GM11168 (cell line): ENCODE measurements around the gene GDF10.

Experiments
- in situ Hi-C: fragments of 300-500 bp; cut with MboI; formaldehyde crosslinking; loops from one replicate; pipeline ENCODE4 v1.12.0; 2022; ENCODE audit warnings: low sequenced_read_pairs; ENCODE audit not compliant: unreplicated experiment

The GDF10 gene

DNA sequence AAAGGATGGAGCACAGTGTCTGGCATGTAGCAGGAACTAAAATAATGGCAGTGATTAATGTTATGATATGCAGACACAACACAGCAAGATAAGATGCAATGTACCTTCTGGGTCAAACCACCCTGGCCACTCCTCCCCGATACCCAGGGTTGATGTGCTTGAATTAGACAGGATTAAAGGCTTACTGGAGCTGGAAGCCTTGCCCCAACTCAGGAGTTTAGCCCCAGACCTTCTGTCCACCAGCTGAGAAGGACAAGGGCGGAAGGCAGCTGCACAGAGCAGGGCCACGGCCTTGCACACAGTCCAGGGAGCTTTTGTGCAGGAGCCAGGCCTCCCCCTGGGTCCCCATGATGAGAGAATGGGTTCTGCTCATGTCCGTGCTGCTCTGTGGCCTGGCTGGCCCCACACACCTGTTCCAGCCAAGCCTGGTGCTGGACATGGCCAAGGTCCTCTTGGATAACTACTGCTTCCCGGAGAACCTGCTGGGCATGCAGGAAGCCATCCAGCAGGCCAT is 48.2 kb downstream of the GDF10 start, which contains the start of gene RBP3:
RBP3 (plus strand) TSS at position 226 of the 514 bp plus-strand sequence; CDS start at position 348, 122 bp downstream.
- in situ Hi-C loops = no loop called here

DNA sequence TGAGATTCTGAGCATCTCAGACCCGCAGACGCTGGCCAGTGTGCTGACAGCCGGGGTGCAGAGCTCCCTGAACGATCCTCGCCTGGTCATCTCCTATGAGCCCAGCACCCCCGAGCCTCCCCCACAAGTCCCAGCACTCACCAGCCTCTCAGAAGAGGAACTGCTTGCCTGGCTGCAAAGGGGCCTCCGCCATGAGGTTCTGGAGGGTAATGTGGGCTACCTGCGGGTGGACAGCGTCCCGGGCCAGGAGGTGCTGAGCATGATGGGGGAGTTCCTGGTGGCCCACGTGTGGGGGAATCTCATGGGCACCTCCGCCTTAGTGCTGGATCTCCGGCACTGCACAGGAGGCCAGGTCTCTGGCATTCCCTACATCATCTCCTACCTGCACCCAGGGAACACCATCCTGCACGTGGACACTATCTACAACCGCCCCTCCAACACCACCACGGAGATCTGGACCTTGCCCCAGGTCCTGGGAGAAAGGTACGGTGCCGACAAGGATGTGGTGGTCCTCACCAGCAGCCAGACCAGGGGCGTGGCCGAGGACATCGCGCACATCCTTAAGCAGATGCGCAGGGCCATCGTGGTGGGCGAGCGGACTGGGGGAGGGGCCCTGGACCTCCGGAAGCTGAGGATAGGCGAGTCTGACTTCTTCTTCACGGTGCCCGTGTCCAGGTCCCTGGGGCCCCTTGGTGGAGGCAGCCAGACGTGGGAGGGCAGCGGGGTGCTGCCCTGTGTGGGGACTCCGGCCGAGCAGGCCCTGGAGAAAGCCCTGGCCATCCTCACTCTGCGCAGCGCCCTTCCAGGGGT is 48.9 kb downstream of the GDF10 start:
- in situ Hi-C loops = no loop called here

DNA sequence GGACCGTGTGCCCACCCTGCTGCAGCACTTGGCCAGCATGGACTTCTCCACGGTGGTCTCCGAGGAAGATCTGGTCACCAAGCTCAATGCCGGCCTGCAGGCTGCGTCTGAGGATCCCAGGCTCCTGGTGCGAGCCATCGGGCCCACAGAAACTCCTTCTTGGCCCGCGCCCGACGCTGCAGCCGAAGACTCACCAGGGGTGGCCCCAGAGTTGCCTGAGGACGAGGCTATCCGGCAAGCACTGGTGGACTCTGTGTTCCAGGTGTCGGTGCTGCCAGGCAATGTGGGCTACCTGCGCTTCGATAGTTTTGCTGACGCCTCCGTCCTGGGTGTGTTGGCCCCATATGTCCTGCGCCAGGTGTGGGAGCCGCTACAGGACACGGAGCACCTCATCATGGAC is 49.5 kb downstream of the GDF10 start:
- in situ Hi-C loops = no loop called here

DNA sequence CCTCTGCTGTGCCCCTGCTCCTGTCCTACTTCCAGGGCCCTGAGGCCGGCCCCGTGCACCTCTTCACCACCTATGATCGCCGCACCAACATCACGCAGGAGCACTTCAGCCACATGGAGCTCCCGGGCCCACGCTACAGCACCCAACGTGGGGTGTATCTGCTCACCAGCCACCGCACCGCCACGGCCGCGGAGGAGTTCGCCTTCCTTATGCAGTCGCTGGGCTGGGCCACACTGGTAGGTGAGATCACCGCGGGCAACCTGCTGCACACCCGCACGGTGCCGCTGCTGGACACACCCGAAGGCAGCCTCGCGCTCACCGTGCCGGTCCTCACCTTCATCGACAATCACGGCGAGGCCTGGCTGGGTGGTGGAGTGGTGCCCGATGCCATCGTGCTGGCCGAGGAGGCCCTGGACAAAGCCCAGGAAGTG is 50.0 kb downstream of the GDF10 start:
- in situ Hi-C loops = no loop called here

DNA sequence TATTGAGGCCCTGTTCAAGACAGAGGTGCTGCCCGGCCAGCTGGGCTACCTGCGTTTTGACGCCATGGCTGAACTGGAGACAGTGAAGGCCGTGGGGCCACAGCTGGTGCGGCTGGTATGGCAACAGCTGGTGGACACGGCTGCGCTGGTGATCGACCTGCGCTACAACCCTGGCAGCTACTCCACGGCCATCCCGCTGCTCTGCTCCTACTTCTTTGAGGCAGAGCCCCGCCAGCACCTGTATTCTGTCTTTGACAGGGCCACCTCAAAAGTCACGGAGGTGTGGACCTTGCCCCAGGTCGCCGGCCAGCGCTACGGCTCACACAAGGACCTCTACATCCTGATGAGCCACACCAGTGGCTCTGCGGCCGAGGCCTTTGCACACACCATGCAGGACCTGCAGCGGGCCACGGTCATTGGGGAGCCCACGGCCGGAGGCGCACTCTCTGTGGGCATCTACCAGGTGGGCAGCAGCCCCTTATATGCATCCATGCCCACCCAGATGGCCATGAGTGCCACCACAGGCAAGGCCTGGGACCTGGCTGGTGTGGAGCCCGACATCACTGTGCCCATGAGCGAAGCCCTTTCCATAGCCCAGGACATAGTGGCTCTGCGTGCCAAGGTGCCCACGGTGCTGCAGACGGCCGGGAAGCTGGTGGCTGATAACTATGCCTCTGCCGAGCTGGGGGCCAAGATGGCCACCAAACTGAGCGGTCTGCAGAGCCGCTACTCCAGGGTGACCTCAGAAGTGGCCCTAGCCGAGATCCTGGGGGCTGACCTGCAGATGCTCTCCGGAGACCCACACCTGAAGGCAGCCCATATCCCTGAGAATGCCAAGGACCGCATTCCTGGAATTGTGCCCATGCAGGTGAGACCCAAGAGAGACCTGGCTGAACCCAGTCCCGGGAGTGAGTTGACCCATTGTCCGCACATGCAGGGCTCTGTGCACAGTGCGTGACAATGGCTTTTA is 51.0 kb downstream of the GDF10 start:
- in situ Hi-C loops = no loop called here

DNA sequence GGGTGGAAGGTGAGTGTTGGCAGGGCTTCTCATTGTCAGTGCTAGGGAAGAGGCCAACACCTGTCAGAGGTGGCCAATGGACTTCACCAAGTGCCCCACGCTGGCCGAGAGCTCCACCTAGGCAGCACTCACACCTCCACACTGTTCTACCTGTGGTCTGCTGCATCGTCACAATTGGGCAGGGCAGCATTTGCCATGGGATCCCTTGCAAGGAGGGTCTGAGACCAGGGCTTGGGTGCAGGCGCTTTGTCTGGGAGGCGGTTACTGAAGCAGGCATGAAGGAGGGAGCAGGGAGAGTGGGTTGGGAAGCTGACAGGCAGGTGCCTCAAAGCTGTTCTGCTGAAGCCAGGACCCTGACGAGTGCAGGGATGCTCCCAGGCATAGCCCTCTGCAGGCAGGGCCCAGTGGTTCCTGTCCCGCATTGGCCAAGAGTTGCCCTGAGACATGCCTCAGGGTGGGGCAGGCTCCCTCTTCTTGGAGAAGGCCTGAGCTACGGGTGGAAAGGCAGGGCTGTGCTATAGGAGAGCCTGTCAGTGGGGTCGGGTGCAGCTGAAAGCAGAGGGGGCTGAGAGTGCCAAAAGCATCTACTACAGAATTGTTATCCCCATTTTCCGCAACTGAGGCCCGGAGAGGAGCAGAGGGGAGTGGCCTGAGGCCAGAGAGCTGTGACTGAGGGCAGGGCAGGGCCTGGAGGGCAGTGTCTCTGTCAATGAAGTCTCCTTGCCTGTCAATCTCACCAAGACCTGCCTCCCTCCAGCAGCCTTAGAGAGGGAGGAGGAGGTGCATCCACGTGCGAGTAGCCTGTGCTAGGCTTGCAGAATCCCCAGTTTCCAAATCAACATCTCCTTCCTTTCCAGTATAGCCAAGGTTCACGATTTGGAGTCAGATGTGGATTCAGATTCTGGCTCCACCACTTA is 52.2 kb downstream of the GDF10 start:
- in situ Hi-C loops = no loop called here

DNA sequence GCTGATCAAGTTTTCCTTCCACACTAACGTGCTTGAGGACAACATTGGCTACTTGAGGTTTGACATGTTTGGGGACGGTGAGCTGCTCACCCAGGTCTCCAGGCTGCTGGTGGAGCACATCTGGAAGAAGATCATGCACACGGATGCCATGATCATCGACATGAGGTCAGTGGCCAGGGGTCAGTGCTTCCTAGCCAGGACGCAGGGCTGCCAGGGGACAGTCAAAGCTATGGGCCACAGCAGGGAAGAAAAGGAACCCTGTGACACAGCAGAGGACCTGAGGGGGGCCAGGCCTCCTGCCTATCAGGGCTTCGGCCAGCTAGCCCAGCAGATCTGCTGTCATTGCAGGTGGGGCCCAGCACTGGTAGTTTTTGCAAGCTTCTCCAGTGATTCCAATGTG is 53.4 kb downstream of the GDF10 start:
- in situ Hi-C loops = no loop called here

DNA sequence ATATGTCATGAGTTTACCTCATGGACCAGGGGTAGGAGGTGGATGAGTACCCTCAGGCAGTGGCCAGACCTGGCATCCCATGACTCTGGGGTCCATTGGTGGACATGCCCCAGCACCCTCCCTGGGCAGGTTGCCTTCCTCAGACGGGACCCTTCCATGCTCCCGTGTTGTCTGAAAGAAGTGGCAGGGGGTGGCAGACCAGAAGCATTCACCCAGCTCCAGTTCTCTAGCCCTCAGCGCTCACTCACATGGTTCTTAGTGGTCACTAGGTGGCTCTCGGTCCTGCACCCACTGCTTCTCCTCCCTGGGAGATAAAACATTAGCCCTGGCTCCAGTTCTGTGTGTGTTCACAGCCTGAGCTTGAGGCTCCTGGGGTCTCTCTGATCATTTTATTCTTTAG is 54.2 kb downstream of the GDF10 start:
- in situ Hi-C loops = no loop called here

DNA sequence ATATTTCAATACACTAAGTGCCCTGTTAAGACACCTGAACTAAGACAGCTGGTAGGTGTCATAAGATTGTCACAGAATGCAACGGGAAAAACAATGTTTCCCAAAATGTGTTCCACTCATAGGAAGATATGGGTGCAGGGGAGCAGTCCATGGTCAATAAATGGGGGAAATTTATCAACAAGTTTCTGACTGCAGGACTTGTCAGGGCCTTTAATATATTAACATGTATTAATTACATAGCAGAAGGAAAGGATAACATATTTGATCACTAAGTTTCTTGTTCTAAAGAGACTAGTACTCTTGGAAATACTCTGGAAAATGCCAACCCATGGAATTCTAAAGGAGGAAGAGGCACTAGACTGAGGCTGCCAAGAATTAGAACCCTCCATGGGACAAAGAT is 54.9 kb downstream of the GDF10 start:
- in situ Hi-C loops = no loop called here

DNA sequence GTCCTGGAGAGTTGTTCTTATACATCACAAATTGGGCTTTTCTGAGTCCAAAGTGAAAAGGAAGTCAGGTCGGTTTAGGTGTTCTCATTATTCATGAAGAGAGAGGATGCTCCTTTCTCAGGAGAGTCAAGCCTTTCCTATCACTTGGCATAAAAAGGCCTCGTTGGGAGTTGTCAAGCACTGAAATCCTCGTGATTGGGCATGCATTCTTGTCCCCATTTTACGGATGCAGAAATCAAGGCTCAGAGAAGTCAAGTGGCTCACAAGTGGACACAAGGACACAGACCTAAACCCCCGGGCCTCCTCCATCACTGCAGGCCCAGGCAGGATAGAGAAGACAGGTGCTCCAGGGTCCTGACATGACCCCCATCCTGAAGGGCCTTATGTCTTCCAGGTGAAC is 56.7 kb downstream of the GDF10 start:
- in situ Hi-C loops = no loop called here

DNA sequence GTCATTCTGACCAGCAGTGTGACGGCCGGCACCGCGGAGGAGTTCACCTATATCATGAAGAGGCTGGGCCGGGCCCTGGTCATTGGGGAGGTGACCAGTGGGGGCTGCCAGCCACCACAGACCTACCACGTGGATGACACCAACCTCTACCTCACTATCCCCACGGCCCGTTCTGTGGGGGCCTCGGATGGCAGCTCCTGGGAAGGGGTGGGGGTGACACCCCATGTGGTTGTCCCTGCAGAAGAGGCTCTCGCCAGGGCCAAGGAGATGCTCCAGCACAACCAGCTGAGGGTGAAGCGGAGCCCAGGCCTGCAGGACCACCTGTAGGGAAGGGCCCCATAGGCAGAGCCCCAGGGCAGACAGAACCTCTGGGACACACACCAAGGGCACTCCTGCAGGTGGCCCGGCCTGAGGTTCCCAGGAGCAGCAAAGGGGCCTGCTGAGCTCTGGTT is 57.2 kb downstream of the GDF10 start:
- in situ Hi-C loops = no loop called here

DNA sequence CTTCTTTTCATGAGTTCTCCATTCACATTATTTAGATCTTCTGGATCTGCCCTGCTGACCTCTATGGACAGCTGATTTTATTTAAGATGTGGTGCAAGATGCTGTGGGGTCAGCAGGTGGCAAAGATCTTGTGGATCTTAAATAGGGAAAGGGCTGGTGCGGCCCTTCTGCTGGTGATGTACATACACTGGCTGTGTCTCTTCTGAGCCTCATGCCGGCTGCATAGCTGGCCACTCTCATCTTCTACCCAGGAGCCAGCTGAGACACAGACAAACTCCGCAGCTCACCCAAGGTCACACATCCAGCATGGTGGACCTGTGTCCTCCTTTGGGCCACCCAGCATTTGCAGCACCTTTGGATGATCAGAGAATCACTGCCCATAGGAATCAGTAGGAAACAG is 57.9 kb downstream of the GDF10 start:
- in situ Hi-C loops = no loop called here

DNA sequence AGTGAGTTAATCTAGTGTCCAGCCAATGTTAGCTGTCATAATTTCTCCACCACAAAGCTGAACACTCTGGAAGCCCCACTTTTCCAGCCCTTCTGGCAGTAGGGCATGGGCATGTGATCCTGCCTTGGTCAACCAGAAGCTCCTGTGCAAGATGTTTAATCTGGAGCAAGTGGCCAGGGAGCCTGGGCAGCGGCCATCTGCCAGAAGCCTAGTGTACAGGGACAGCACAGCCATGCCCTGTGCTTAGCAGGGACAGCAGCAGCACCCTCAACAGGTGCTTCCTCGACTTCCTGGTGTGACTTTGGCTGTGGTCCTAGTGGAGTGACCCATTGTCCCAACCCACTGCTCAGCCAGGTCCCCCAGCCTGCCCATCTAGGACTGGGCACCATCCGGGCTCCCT is 58.5 kb downstream of the GDF10 start:
- in situ Hi-C loops = no loop called here

DNA sequence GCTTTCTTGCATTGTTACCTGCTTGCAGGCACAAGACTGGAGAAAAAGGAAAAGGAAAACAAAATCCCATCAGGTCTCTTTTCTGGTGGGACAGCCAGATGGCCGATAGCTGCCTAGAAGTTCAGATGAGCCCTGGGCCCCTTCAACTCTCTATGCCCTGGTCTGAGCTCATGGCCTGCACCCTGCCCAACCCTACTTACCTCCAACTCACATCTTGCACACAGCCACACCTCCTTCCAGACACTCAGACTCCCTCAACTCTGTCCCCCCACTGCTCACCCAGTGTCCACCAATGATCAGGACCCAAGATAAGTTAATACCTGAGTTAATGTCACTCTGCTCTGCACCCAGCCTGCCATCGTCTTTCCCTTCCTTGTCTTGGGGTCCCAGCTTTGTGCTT is 59.1 kb downstream of the GDF10 start:
- in situ Hi-C loops = no loop called here

DNA sequence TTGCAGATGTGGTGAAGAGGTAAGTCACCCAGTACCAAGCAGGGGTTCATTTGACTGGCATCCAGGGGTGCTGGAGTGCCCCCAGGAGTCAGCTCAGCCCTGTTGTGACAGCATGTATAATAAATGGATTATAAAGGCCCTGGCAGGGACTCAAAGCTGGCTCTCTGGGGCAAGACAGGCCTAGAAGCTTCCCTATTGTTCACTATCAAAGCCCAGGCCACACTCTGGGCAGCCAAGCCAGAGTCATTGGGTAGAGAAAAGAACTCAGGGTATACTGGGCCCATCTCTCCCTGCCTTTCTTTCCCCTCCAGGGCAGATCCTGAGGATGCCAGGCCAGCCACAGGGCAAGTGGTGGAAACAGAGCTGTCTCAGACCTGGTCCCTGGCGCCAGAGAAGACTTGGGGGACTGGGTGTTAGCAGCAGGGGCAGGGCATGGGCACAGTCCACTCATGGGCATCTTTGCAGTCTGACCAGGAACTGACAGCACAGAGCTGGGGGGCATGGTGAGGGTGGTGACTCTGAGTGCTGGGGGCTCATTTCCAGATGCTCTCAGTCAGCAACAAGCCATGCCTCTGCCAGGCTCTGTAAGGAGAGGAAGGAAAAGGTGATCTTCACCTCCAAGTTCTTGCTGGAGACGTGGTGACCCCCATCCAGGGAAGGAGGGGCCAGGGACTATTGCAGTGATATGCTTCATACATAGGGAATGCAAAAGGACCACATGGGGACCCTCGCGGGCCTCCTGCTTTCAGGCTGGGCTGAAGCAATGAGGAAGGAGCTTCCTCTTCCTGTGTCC is 59.8 kb downstream of the GDF10 start:
- in situ Hi-C loops = no loop called here

DNA sequence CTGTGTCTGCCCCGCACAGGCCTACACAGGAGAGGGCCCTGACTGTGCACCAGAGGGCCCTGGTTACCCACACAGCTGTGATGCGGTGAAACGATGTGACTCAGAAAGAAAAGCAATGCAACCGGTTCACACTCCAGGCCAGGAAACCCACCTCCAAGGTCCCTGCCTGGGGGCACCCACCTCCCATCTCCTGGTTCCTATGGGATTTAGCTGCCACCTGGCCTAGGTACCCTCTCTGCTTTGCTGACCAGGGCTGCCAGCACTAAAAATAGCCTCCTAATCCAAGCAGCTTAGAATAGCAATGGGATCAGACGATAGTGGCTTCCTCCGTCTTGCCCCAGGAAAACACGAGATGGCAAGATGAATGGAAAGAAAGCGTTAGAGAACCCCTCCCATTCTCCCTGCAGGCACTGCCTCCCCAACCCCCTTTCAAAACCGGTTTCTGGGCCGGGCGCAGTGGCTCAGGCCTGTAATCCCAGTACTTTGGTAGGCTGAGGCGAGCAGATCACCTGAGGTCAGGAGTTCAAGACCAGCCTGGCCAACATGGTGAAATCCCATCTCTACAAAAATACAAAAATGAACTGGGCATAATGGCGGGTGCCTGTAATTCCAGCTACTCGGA is 60.5 kb downstream of the GDF10 start:
- in situ Hi-C loops = no loop called here

DNA sequence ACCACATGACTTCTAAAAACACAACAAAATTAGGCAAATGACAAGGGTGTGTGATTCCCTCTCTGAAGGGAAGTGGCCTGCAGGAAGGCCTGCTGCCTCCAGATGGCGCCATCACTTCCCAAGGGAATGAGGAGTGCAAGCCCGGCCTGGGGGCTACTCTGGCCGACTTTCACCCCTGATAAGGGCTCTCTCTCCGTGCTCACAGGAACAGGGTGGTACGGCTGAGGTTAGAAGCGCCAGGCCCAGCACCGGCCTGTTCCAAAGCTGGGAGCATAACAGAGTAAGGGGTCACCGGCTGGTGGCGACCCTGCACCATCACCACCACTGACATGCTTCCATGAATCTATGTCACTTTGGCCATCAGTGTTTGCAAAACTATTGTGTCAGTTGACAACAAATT is 61.3 kb downstream of the GDF10 start:
- in situ Hi-C loops = no loop called here

DNA sequence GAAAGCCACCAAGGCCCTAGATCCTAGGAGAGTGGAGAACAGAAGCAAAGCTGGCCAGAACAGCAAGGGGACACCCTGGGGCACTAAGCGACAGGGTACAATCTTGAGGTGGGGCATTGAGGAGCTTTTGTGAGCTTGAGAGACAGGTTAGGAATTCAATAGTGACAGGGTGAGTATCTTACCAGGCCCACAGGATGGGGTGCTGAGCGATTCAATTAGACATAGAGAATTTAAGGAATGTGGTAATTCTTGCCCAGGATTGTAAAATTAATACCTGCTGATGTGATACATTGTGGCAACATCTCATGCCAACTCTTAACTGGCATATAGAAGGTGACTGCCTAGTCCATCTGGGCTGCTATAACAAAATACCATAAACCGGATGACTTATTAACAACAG is 62.2 kb downstream of the GDF10 start:
- in situ Hi-C loops = no loop called here
